WTC11 (cell line): ENCODE results near the gene BICC1. TPM values are rescaled to one million over a fixed set of nuclear protein-coding genes. Genes with fewer than 3 reads are reported as not detected.

Source experiments
- ATAC-seq: fragments of 200-7000 bp; cut with Tn5 transposase; 2 replicates; pipeline ENCODE4 v1.10.0; 2021; ENCODE audit warnings: mild to moderate bottlenecking, moderate library complexity
- CTCF ChIA-PET: fragments of 300-600 bp; sonication (Branson Sonifier 250); formaldehyde crosslinking; loops from one replicate; lab custom pipeline; 2021; ENCODE audit warnings: antibody characterized with exemption; lab: Charles Lee
- POLR2A ChIA-PET: fragments of 350-600 bp; sonication (Branson Sonifier 250); formaldehyde crosslinking; loops from one replicate; lab custom pipeline; 2021; ENCODE audit warnings: antibody characterized with exemption; lab: Charles Lee
- DNase-seq: peaks from one replicate; pipeline ENCODE4 v3.0.0; 2021; ENCODE audit warnings: low spot score
- H3K27ac Mint-ChIP-seq: 2 replicates; pipeline ENCODE4 v1.8.0; 2021; ENCODE audit warnings: mixed read lengths
- H3K27me3 Mint-ChIP-seq: 2 replicates; pipeline ENCODE4 v1.8.0; 2021; ENCODE audit warnings: low read depth, mild to moderate bottlenecking, moderate library complexity, mixed read lengths
- H3K36me3 Mint-ChIP-seq: 2 replicates; pipeline ENCODE4 v1.8.0; 2021; ENCODE audit warnings: mixed read lengths
- H3K4me1 Mint-ChIP-seq: 2 replicates; pipeline ENCODE4 v1.8.0; 2022; ENCODE audit warnings: mixed read lengths
- H3K4me3 Mint-ChIP-seq: 2 replicates; pipeline ENCODE4 v1.8.0; 2021; ENCODE audit warnings: mild to moderate bottlenecking, moderate library complexity, mixed read lengths
- H3K9me3 Mint-ChIP-seq: 2 replicates; pipeline ENCODE4 v1.8.0; 2021; ENCODE audit warnings: mixed read lengths
- CTCF ChIP-seq: fragments of 200-600 bp; IDR thresholded peaks from 2 replicates; pipeline ENCODE4 v1.8.0; 2022; ENCODE audit warnings: antibody characterized with exemption
- ESRRA ChIP-seq: sonication (generic); formaldehyde crosslinking; IDR thresholded peaks from 2 replicates; pipeline ENCODE4 v1.8.1; 2022; ENCODE audit warnings: mild to moderate bottlenecking, missing genetic modification reagents, borderline replicate concordance
- FOXP1 ChIP-seq: sonication (generic); formaldehyde crosslinking; IDR thresholded peaks from 2 replicates; pipeline ENCODE4 v1.8.0; 2022; ENCODE audit warnings: missing genetic modification reagents, mild to moderate bottlenecking, moderate library complexity, borderline replicate concordance
- GABPB1 ChIP-seq: sonication (generic); formaldehyde crosslinking; IDR thresholded peaks from 2 replicates; pipeline ENCODE4 v1.8.1; 2023; ENCODE audit warnings: mild to moderate bottlenecking, missing genetic modification reagents
- MLX ChIP-seq: sonication (generic); formaldehyde crosslinking; IDR thresholded peaks from 2 replicates; pipeline ENCODE4 v1.8.1; 2023; ENCODE audit warnings: mild to moderate bottlenecking, missing genetic modification reagents, moderate library complexity
- NFATC4 ChIP-seq: fragments of 250-450 bp; sonication (Bioruptor Pico); IDR thresholded peaks from 2 replicates; pipeline ENCODE4 v1.9.0; 2021; ENCODE audit warnings: mild to moderate bottlenecking
- NR3C1 ChIP-seq: sonication (generic); formaldehyde crosslinking; conservative IDR thresholded peaks from 2 replicates; pipeline ENCODE4 v1.8.1; 2023; ENCODE audit warnings: low read depth, mild to moderate bottlenecking, missing genetic modification reagents
- TEAD4 ChIP-seq: sonication (generic); formaldehyde crosslinking; IDR thresholded peaks from 2 replicates; pipeline ENCODE4 v1.8.0; 2022; ENCODE audit warnings: mild to moderate bottlenecking, missing genetic modification reagents
- ZNF219 ChIP-seq: sonication (generic); formaldehyde crosslinking; IDR thresholded peaks from 2 replicates; pipeline ENCODE4 v1.8.0; 2023; ENCODE audit warnings: missing genetic modification reagents, mild to moderate bottlenecking, borderline replicate concordance
- ZNF263 ChIP-seq: sonication (generic); formaldehyde crosslinking; IDR thresholded peaks from 2 replicates; pipeline ENCODE4 v1.8.1; 2022; ENCODE audit warnings: low read depth, mild to moderate bottlenecking, moderate library complexity, missing genetic modification reagents
- ZNF423 ChIP-seq: fragments of 250-450 bp; sonication (Bioruptor Pico); IDR thresholded peaks from 2 replicates; pipeline ENCODE4 v2.1.2; 2022; ENCODE audit warnings: mild to moderate bottlenecking, moderate library complexity
- ZNF671 ChIP-seq: fragments of 250-450 bp; sonication (Bioruptor Pico); IDR thresholded peaks from 2 replicates; pipeline ENCODE4 v1.8.0; 2021; ENCODE audit warnings: mild to moderate bottlenecking
- total RNA-seq: library from RNA; stranded (reverse); gene quantifications from 3 replicates; pipeline ENCODE4 v1.2.3, GENCODE V29; 2021
- TF ChIP-seq, protein P1 (sequence below): fragments of 250-450 bp; sonication (Bioruptor Pico); IDR thresholded peaks from 2 replicates; pipeline ENCODE4 v1.9.0; 2021; ENCODE audit warnings: mild to moderate bottlenecking, borderline replicate concordance
- TF ChIP-seq, protein P2 (sequence below): sonication (generic); formaldehyde crosslinking; IDR thresholded peaks from 2 replicates; pipeline ENCODE4 v1.8.1; 2022; ENCODE audit warnings: mild to moderate bottlenecking, missing genetic modification reagents, moderate library complexity, borderline replicate concordance
- TF ChIP-seq, protein P3 (sequence below): sonication (generic); formaldehyde crosslinking; conservative IDR thresholded peaks from 2 replicates; pipeline ENCODE4 v1.8.1; 2022; ENCODE audit warnings: mild to moderate bottlenecking, missing genetic modification reagents

Gene BICC1
- total RNA-seq, 1 experiment from 2014 or later, result 0.61 TPM

GRCh38 chr10:58586282-58587245, 73.9 kb downstream of the BICC1 start:
- H3K4me1 Mint-ChIP-seq, result peaks cover 7% of the 10 kb centered on the region

DNA sequence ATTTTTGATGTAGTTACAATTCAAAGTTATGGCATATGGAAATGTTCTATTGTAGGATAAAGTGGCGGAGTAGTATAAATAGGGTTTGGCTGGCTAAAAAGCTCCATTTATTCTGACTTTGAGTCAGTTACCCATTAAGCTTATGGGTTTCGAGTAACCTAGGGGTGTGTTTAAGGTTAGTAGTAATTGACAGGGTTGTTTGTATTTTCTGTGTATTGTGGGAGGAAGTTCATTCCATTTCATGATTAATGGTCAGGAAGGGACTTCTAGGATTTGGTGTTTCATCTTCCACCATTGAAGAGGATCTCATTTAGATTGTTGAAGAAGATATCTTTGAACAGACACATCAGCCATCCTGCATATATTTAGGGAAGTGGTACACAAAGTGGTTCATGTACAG, 75.0 kb downstream of the BICC1 start:
- no peak overlapping the region for H3K27ac Mint-ChIP-seq
- no peak for DNase-seq
- H3K27me3 Mint-ChIP-seq, result no peaks in the 10 kb centered on the region; the same call in 1 of the 2 replicates
- CTCF ChIA-PET, result interaction anchor here (2.3 kb wide), 1 partner anchor 57 kb away, joined by 10 read pairs; no protein-coding TSS in a partner anchor
- H3K4me3 Mint-ChIP-seq, result no peak overlapping the region
- no peak for ATAC-seq
- peaks cover 13% of the 10 kb centered on the region for H3K36me3 Mint-ChIP-seq
- POLR2A ChIA-PET, result no interaction called here
- TF ChIP-seq MLX (CRISPR knock-in tag), result no peak
- TF ChIP-seq, protein P1, sequence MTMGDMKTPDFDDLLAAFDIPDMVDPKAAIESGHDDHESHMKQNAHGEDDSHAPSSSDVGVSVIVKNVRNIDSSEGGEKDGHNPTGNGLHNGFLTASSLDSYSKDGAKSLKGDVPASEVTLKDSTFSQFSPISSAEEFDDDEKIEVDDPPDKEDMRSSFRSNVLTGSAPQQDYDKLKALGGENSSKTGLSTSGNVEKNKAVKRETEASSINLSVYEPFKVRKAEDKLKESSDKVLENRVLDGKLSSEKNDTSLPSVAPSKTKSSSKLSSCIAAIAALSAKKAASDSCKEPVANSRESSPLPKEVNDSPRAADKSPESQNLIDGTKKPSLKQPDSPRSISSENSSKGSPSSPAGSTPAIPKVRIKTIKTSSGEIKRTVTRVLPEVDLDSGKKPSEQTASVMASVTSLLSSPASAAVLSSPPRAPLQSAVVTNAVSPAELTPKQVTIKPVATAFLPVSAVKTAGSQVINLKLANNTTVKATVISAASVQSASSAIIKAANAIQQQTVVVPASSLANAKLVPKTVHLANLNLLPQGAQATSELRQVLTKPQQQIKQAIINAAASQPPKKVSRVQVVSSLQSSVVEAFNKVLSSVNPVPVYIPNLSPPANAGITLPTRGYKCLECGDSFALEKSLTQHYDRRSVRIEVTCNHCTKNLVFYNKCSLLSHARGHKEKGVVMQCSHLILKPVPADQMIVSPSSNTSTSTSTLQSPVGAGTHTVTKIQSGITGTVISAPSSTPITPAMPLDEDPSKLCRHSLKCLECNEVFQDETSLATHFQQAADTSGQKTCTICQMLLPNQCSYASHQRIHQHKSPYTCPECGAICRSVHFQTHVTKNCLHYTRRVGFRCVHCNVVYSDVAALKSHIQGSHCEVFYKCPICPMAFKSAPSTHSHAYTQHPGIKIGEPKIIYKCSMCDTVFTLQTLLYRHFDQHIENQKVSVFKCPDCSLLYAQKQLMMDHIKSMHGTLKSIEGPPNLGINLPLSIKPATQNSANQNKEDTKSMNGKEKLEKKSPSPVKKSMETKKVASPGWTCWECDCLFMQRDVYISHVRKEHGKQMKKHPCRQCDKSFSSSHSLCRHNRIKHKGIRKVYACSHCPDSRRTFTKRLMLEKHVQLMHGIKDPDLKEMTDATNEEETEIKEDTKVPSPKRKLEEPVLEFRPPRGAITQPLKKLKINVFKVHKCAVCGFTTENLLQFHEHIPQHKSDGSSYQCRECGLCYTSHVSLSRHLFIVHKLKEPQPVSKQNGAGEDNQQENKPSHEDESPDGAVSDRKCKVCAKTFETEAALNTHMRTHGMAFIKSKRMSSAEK (CRISPR knock-in tag), result no peak
- no peak for TF ChIP-seq ESRRA (CRISPR knock-in tag)
- TF ChIP-seq TEAD4 (CRISPR knock-in tag), result no peak
- no peak for TF ChIP-seq ZNF671 (CRISPR knock-in tag)
- no peak for TF ChIP-seq ZNF219
- TF ChIP-seq ZNF423 (CRISPR knock-in tag), result no peak
- no peak for TF ChIP-seq NR3C1 (CRISPR knock-in tag)
- TF ChIP-seq, protein P2, sequence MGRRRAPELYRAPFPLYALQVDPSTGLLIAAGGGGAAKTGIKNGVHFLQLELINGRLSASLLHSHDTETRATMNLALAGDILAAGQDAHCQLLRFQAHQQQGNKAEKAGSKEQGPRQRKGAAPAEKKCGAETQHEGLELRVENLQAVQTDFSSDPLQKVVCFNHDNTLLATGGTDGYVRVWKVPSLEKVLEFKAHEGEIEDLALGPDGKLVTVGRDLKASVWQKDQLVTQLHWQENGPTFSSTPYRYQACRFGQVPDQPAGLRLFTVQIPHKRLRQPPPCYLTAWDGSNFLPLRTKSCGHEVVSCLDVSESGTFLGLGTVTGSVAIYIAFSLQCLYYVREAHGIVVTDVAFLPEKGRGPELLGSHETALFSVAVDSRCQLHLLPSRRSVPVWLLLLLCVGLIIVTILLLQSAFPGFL (CRISPR knock-in tag), result no peak
- peaks cover 7% of the 10 kb centered on the region for H3K4me1 Mint-ChIP-seq
- peaks cover 19% of the 10 kb centered on the region for H3K9me3 Mint-ChIP-seq

More at GRCh38 chr10:58586282-58587245, 73.9 kb downstream of the BICC1 start:
- no peaks in the 10 kb centered on the region; the same call in 1 of the 2 replicates for H3K27me3 Mint-ChIP-seq
- ChIA-PET CTCF (interaction anchor here (0.7 to 2.3 kb wide), 2 partner anchors 56 to 172 kb away, joined by 3 to 10 read pairs; no protein-coding TSS in a partner anchor), POLR2A (no interaction called here)
- DNase-seq (no peak), ATAC-seq (no peak)
- peaks cover 28% of the 10 kb centered on the region for H3K9me3 Mint-ChIP-seq
- peaks cover 14% of the 10 kb centered on the region for H3K36me3 Mint-ChIP-seq
- TF ChIP-seq ZNF263 (CRISPR knock-in tag) (no peak), FOXP1 (no peak), GABPB1 (CRISPR knock-in tag) (no peak)
- TF ChIP-seq, protein P3, sequence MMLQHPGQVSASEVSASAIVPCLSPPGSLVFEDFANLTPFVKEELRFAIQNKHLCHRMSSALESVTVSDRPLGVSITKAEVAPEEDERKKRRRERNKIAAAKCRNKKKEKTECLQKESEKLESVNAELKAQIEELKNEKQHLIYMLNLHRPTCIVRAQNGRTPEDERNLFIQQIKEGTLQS, result no peak
- H3K4me3 Mint-ChIP-seq, result no peak overlapping the region
- H3K27ac Mint-ChIP-seq, result no peak overlapping the region

DNA sequence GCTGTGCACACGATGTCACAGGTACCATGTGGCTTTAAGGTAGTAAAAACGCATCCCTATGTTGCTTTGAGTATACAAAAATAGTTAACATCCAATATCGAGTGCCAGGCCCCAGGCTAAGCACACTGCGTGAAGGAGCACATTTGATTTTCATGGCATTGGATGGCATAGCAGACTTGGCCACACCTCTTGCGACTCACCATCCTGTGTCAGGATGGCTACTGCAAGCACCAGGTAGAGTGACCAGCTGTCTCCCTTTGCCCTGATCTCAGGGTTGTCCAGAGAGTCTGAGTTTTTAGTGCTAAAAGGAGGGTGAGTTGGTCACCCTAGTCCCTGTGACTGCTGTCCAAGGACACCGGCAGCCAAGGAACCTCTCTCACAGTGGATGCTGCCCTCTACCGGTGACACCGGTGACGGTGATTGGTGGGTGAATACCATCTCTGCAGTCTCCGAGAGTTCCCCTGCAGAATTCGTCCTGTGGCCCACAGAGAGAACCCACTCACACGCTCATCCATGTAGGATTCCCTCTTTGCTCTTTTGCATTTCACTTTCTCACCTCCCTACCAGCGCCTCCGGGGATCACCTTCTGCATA, 76.1 kb downstream of the BICC1 start:
- Mint-ChIP-seq H3K4me3 (no peak overlapping the region), H3K4me1 (peaks cover 7% of the 10 kb centered on the region)
- TF ChIP-seq CTCF, result peak; percentile 45
- TF ChIP-seq NFATC4 (CRISPR knock-in tag), result no peak
- TF ChIP-seq, all 79 proteins: peak for 1
- H3K27me3 Mint-ChIP-seq, result no peaks in the 10 kb centered on the region
- peaks cover 5% of the 10 kb centered on the region for H3K36me3 Mint-ChIP-seq
- POLR2A ChIA-PET, result no interaction called here
- H3K27ac Mint-ChIP-seq, result no peak overlapping the region
- DNase-seq (peak; percentile 69), ATAC-seq (peak; percentile 84)
- CTCF ChIA-PET, result interaction anchor here (0.8 to 2.1 kb wide), 3 partner anchors 9 to 174 kb away, joined by 3 to 6 read pairs (median 3); no protein-coding TSS in a partner anchor
- peaks cover 8% of the 10 kb centered on the region for H3K9me3 Mint-ChIP-seq
